ENCODE data around the gene DOC2A. TPM values are rescaled to one million over a fixed set of nuclear protein-coding genes. Genes with fewer than 3 reads are reported as not detected.

DOC2A gene
- total and polyA plus RNA-seq, 2 experiments from 2014 or later, result 9.8 to 10.0 TPM

DNA sequence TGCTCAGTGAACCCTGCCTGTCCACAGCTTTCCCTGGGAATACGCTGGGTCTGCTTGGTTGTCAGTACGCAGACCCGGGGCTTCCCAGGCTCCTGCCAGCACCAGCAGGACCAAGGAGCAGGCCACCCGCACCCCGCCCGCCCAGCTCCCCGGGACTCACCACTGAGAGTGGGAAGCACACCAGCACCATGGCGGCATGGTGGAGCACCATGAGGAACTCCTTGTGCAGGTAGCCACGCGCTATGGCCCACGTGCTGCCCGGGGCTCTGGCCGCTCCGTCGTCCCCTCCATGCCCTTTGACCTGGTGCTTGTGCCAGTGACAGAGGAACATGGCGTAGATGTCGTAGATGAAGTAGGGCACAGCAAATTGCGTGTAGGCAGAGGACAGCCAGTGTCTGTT lies 15.6 kb upstream of the DOC2A start:
- no peak for ATAC-seq
- no peak for DNase-seq (ENCODE audit: low spot score)
- peaks cover 3% of the 10 kb centered on the region; the same call in 2 of the 3 replicates for H3K36me3 Mint-ChIP-seq (ENCODE audit: low read depth)
- no peaks in the 10 kb centered on the region for H3K36me3 ChIP-seq (ENCODE audit: insufficient read depth)
- no peaks in the 10 kb centered on the region for H3K27me3 ChIP-seq (ENCODE audit: insufficient read depth)
- no peak overlapping the region for H3K27ac Mint-ChIP-seq
- H4K20me1 ChIP-seq (replicated peaks; ENCODE audit: insufficient read depth), result no peaks in the 10 kb centered on the region; the same call in 1 of the 2 replicates
- H3F3A ChIP-seq (replicated peaks; ENCODE audit: low read depth), result 0 out of 2 replicates have a peak, but pooled peaks cover 3% of the 10 kb centered on the region
- peaks cover 29% of the 10 kb centered on the region for H3K4me1 Mint-ChIP-seq
- no peak overlapping the region for H3K4me3 Mint-ChIP-seq
- no peak overlapping the region for H3K4me3 ChIP-seq
- H3K27me3 Mint-ChIP-seq (ENCODE audit: insufficient read depth, low read depth, poor library complexity), result peaks cover 11% of the 10 kb centered on the region
- H3K4me2 ChIP-seq, result no peak overlapping the region
- H3K4me1 ChIP-seq (ENCODE audit: insufficient read depth), result peaks cover 18% of the 10 kb centered on the region
- H3K27ac ChIP-seq (ENCODE audit: low read depth), result no peak overlapping the region
- TF ChIP-seq JUNB (IDR thresholded peaks at IDR 0.05; ENCODE audit: unreplicated experiment) (no peak), STAT1 (IDR thresholded peaks at IDR 0.05; ENCODE audit: unreplicated experiment) (no peak), ZNF331 (CRISPR knock-in tag; IDR thresholded peaks at IDR 0.05; ENCODE audit: low read depth) (no peak), NANOG (IDR thresholded peaks at IDR 0.05; ENCODE audit: borderline replicate concordance) (no peak), POLR2AphosphoS5 (IDR thresholded peaks at IDR 0.05; ENCODE audit: low read depth) (no peak), EZH2 (IDR thresholded peaks at IDR 0.05; ENCODE audit: low read depth, unreplicated experiment) (no peak), ZNF114 (CRISPR knock-in tag; IDR thresholded peaks at IDR 0.05) (no peak)
- TF ChIP-seq, protein P1, sequence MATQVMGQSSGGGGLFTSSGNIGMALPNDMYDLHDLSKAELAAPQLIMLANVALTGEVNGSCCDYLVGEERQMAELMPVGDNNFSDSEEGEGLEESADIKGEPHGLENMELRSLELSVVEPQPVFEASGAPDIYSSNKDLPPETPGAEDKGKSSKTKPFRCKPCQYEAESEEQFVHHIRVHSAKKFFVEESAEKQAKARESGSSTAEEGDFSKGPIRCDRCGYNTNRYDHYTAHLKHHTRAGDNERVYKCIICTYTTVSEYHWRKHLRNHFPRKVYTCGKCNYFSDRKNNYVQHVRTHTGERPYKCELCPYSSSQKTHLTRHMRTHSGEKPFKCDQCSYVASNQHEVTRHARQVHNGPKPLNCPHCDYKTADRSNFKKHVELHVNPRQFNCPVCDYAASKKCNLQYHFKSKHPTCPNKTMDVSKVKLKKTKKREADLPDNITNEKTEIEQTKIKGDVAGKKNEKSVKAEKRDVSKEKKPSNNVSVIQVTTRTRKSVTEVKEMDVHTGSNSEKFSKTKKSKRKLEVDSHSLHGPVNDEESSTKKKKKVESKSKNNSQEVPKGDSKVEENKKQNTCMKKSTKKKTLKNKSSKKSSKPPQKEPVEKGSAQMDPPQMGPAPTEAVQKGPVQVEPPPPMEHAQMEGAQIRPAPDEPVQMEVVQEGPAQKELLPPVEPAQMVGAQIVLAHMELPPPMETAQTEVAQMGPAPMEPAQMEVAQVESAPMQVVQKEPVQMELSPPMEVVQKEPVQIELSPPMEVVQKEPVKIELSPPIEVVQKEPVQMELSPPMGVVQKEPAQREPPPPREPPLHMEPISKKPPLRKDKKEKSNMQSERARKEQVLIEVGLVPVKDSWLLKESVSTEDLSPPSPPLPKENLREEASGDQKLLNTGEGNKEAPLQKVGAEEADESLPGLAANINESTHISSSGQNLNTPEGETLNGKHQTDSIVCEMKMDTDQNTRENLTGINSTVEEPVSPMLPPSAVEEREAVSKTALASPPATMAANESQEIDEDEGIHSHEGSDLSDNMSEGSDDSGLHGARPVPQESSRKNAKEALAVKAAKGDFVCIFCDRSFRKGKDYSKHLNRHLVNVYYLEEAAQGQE (IDR thresholded peaks at IDR 0.05; ENCODE audit: unreplicated experiment), result no peak
- TF ChIP-seq, protein P2, sequence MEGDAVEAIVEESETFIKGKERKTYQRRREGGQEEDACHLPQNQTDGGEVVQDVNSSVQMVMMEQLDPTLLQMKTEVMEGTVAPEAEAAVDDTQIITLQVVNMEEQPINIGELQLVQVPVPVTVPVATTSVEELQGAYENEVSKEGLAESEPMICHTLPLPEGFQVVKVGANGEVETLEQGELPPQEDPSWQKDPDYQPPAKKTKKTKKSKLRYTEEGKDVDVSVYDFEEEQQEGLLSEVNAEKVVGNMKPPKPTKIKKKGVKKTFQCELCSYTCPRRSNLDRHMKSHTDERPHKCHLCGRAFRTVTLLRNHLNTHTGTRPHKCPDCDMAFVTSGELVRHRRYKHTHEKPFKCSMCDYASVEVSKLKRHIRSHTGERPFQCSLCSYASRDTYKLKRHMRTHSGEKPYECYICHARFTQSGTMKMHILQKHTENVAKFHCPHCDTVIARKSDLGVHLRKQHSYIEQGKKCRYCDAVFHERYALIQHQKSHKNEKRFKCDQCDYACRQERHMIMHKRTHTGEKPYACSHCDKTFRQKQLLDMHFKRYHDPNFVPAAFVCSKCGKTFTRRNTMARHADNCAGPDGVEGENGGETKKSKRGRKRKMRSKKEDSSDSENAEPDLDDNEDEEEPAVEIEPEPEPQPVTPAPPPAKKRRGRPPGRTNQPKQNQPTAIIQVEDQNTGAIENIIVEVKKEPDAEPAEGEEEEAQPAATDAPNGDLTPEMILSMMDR (conservative IDR thresholded peaks at IDR 0.05; ENCODE audit: low read depth in 2 of 2), result no peak
- TF ChIP-seq, protein P3, sequence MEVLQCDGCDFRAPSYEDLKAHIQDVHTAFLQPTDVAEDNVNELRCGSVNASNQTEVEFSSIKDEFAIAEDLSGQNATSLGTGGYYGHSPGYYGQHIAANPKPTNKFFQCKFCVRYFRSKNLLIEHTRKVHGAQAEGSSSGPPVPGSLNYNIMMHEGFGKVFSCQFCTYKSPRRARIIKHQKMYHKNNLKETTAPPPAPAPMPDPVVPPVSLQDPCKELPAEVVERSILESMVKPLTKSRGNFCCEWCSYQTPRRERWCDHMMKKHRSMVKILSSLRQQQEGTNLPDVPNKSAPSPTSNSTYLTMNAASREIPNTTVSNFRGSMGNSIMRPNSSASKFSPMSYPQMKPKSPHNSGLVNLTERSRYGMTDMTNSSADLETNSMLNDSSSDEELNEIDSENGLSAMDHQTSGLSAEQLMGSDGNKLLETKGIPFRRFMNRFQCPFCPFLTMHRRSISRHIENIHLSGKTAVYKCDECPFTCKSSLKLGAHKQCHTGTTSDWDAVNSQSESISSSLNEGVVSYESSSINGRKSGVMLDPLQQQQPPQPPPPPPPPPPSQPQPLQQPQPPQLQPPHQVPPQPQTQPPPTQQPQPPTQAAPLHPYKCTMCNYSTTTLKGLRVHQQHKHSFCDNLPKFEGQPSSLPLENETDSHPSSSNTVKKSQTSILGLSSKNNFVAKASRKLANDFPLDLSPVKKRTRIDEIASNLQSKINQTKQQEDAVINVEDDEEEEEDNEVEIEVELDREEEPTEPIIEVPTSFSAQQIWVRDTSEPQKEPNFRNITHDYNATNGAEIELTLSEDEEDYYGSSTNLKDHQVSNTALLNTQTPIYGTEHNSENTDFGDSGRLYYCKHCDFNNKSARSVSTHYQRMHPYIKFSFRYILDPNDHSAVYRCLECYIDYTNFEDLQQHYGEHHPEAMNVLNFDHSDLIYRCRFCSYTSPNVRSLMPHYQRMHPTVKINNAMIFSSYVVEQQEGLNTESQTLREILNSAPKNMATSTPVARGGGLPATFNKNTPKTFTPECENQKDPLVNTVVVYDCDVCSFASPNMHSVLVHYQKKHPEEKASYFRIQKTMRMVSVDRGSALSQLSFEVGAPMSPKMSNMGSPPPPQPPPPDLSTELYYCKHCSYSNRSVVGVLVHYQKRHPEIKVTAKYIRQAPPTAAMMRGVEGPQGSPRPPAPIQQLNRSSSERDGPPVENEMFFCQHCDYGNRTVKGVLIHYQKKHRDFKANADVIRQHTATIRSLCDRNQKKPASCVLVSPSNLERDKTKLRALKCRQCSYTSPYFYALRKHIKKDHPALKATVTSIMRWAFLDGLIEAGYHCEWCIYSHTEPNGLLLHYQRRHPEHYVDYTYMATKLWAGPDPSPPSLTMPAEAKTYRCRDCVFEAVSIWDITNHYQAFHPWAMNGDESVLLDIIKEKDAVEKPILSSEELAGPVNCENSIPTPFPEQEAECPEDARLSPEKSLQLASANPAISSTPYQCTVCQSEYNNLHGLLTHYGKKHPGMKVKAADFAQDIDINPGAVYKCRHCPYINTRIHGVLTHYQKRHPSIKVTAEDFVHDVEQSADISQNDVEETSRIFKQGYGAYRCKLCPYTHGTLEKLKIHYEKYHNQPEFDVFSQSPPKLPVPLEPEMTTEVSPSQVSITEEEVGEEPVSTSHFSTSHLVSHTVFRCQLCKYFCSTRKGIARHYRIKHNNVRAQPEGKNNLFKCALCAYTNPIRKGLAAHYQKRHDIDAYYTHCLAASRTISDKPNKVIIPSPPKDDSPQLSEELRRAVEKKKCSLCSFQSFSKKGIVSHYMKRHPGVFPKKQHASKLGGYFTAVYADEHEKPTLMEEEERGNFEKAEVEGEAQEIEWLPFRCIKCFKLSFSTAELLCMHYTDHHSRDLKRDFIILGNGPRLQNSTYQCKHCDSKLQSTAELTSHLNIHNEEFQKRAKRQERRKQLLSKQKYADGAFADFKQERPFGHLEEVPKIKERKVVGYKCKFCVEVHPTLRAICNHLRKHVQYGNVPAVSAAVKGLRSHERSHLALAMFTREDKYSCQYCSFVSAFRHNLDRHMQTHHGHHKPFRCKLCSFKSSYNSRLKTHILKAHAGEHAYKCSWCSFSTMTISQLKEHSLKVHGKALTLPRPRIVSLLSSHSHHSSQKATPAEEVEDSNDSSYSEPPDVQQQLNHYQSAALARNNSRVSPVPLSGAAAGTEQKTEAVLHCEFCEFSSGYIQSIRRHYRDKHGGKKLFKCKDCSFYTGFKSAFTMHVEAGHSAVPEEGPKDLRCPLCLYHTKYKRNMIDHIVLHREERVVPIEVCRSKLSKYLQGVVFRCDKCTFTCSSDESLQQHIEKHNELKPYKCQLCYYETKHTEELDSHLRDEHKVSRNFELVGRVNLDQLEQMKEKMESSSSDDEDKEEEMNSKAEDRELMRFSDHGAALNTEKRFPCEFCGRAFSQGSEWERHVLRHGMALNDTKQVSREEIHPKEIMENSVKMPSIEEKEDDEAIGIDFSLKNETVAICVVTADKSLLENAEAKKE (CRISPR knock-in tag; IDR thresholded peaks at IDR 0.05), result no peak
- TF ChIP-seq, protein P4, sequence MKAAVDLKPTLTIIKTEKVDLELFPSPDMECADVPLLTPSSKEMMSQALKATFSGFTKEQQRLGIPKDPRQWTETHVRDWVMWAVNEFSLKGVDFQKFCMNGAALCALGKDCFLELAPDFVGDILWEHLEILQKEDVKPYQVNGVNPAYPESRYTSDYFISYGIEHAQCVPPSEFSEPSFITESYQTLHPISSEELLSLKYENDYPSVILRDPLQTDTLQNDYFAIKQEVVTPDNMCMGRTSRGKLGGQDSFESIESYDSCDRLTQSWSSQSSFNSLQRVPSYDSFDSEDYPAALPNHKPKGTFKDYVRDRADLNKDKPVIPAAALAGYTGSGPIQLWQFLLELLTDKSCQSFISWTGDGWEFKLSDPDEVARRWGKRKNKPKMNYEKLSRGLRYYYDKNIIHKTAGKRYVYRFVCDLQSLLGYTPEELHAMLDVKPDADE (IDR thresholded peaks at IDR 0.05), result no peak
- H2AFZ ChIP-seq, result no peak overlapping the region
- H3K9me2 ChIP-seq (ENCODE audit: insufficient read depth), result no peaks in the 10 kb centered on the region
- no peaks in the 10 kb centered on the region for H3K79me2 ChIP-seq (replicated peaks; ENCODE audit: insufficient read depth)
- H3K9me3 Mint-ChIP-seq, result no peaks in the 10 kb centered on the region

Data from GM23338 (cell line).